GM08714 (cell line): Measurements from ENCODE around the gene TMEM141.

Experiments
- H3K4me3 ChIP-seq: fragments of 200-500 bp; sonication (Bioruptor generic); 2 replicates; pipeline ENCODE4 v1.5.1; 2014; ENCODE audit warnings: mild to moderate bottlenecking, low read length, inconsistent platforms
- ZNF274 ChIP-seq: IDR thresholded peaks from 2 replicates; pipeline ENCODE4 v1.6.1; 2012; ENCODE audit warnings: mild to moderate bottlenecking, low read depth, low read length

TMEM141 gene

DNA sequence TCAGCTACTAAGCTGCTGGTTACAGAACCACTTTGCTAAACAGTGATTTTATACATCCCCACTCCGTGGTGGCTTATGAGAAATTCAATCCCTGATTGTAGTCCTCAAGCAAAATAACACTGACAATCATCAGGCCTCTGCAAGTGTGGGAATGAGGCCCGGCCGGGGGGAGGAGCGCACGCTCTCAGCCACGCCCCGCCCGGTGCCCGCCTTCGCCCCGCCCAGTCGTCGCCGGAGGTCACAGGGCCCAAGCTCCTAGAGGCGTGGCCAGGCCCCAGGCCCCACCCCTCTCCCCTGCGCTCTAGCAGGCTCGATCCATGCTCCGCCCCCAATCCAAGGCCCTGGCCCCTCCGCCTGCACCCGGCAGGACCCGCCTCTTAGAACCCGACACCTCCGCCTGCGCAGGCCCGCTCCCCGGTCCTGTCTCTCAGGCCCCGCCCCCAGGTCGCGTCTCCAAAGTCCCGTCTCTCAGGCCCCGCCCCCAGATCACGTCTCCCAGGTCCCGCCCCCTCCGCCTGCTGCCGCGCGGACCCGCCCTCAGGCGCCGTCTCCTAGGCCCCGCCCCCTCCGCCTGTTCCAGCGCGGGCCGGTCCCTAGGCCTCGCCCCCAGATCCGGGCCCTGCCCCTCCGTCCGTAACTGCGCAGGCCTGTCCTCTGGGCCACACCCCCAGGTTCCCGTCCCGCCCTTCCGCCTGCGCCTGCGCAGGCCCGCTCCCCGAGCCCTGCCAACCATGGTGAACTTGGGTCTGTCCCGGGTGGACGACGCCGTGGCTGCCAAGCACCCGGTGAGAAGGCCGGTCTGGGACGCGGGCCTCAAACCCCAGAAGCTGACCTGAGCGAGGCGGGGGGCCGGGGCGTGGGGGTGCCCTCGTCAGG lies at the start of gene TMEM141:
TSS of gene TMEM141 (plus strand) at position 705 of the 876 bp plus-strand sequence. CDS start at position 732, 27 bp downstream.
- TF ChIP-seq ZNF274: no peak
- peak within 1 kb of the TSS; percentile 72 for H3K4me3 ChIP-seq

- H3K4me3 ChIP-seq: no peak overlapping the region
- TF ChIP-seq ZNF274: no peak
These were observed 49.1 kb upstream of the TMEM141 start for GRCh38 chr9:136741883-136742571.

DNA sequence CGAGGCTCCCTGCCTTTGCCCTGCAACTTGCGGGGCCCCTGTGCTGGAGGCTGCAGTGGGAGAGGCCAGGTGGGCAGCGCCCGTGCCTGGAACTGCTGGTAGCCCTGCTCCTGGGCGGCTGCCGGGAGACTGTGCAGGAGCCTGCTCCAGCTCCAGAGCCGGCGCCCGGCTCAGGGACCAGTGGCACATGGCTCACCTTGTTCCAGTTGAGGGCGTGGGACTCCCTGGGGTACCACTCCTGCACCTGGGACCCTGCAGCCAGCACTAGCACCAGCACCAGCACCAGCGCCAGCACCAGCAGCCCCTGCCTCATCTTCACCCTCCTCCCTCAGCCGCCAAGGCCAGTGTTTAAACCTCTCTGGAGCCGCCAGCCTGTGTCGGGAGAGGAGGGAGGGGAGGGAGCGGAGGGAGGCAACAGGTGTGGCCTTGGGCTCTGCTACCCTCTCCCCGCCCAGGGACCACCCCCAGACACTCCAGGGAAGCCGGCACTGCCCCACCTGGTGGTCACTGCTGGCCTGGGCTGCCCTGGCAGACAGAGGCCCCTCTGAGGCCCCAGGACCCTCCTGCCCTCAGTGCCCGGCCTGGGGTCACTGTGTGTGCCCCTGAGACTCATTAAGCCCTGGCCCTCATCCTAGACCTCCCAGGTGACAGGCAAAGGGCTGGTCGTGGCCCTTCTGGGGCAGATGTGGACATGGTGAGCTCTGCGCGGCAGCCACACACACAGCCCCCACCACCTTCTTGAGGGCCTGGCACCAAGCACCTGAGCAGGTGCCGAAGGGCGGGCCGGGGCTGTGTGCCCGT lies 48.4 kb upstream of the TMEM141 start, which contains the start of gene LCN10:
TSS of gene LCN10 (minus strand) at position 350 of the 801 bp plus-strand sequence. CDS start at position 313, 37 bp downstream.
- H3K4me3 ChIP-seq: no peak within 1 kb of the TSS
- no peak for TF ChIP-seq ZNF274

DNA sequence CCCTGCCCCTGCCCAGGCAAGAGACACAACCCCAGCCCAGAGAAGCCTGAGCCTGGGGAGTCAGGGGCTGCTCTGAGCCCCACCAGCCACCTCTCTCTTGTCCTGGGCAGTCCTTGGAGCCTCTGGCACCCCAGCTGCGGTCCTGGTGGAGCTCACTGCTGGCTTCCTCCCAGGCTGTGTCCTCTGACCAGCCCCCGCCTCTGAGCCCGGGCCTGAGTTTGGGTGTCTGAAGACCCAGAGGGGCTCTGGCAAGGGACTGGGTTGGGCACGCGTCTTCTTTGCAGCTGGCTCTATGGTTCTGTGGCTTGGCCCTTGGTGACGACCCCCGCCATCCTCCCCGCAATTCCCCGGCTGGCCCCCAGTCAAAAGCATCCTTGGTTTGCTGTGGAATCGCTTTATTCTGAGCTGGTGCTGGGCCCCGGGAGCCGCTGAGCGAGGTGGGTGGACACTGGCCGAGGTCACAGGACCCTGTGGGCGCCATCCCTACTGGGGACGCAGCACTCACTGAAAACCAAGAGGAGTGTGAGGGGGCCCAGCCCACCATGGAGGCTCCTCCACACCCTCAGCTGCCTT lies 47.4 kb upstream of the TMEM141 start:
- TF ChIP-seq ZNF274: no peak
- H3K4me3 ChIP-seq: no peak overlapping the region

- H3K4me3 ChIP-seq: no peak overlapping the region
- TF ChIP-seq ZNF274: no peak
These were observed 46.4 kb upstream of the TMEM141 start for GRCh38 chr9:136744773-136745172.

DNA sequence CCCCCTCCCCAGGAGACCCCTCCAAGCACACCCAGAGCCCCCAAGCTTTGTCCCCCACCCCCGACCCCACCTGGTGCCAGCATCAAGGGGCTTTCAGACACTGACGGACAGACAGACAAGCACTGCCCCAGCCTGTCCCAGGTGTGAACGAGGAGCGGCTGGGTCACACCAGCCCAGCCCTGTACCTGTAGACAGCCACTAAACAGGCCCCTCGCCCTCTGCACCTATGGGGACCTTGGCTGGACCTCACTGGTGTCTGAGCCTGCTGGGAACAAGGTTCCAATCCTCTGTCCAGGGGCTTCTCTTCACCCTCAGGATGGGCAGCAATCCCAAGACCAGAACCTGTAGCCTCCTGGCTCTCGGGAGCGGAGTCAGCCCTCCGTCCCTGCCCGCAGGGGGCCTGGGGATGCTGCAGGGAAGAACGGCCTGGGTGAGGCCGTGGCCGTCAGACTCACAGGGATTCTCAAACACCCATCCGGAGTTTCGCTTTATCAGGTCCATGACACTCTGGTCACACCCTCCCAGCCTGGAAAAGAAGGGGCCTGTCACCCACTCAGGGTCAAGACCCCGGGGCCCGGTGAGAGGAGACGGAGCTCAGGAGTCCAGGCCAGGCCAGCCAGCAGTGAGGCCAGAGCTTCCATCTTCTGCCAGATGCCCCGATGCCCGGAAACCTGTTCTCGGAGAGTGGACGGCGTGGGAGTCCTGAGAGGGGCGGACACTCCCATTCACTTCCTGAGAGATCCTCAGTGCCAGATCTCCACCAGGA lies 45.6 kb upstream of the TMEM141 start:
- TF ChIP-seq ZNF274: no peak

DNA sequence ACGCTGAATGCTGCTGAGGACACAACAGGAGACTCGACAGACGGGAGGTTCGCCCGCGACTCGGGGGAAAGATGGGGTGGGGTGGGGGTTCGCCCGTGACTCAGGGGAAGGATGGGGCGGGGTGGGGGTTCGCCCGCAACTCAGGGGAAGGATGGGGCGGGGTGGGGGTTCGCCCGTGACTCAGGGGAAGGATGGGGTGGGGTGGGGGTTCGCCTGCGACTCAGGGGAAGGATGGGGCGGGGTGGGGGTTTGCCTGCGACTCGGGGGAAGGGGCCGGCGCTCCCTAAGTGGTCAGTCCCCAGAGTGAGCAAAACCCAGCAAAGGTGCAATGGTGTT lies 45.0 kb upstream of the TMEM141 start:
- no peak overlapping the region for H3K4me3 ChIP-seq
- no peak for TF ChIP-seq ZNF274

More for the DNA sequence above, 45.6 kb upstream of the TMEM141 start:
- no peak overlapping the region for H3K4me3 ChIP-seq

- TF ChIP-seq ZNF274: no peak
- no peak overlapping the region for H3K4me3 ChIP-seq
These were observed 44.5 kb upstream of the TMEM141 start for GRCh38 chr9:136746621-136747020.

DNA sequence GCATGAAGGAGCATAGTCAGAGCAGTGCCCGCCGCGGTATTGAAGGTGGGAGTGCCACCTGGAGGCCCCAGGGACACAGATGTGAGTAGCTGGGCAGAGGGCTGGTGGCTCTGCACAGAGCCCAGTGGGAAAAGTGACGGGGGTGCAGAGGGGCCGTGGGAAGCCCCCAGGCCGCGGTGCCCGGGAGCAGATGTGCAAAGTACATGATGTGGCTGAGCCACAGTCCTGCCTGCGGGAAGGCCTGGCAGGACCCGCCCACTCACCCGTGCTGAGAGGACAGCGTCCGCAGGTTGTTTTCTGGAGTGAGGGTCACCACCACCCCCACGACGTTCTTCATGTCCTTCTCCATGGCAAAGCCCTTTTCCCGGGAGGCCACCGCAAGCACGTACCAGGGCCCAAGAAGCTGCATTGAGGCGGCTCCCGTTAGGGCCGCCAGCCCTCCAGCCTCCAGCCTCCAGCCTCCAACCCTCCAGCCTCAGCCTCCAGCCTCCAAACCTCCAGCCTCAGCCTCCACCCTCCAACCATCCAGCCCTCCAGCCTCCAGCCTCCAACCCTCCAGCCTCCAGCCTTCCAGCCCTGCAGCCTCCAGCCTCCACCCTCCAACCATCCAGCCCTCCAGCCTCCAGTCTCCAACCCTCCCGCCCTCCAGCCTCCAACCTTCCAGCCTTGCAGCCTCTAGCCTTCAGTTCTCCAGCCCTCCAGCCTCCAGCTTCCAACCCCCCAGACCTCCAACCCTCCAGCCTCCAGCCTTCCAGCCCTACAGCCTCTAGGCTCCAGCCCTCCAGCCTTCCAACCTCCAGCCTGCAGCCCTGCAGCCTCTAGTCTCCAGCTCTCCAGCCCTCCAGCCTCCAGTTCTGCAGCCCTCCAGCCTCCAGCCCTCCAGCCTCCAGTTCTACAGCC lies 43.7 kb upstream of the TMEM141 start:
- TF ChIP-seq ZNF274: no peak
- H3K4me3 ChIP-seq: no peak overlapping the region

- TF ChIP-seq ZNF274: no peak
- H3K4me3 ChIP-seq: no peak within 1 kb of the TSS
These were observed 42.9 kb upstream of the TMEM141 start, which contains the start of gene LCN6 for GRCh38 chr9:136748201-136748600. TSS of gene LCN6 (minus strand) at chr9:136748525. CDS start at chr9:136748483, 42 bp downstream.

- H3K4me3 ChIP-seq: no peak overlapping the region
- no peak for TF ChIP-seq ZNF274
These were observed 42.2 kb upstream of the TMEM141 start for GRCh38 chr9:136748666-136749611.
